Inflammatory macrophage treated with lipopolysaccharide for 4 hours (primary cell): ENCODE results near the gene PARD6G.
"Not testable (repeated sequence)": the region's sequence is repeated elsewhere in the genome, so short reads cannot be mapped to it uniquely, and the experiment has no call there.

Experiments
- DNase-seq: peaks from one replicate; pipeline ENCODE4 v3.0.0-alpha.2; 2020

PARD6G gene

GRCh38 chr18:80170395-80171053 lies 76.8 kb downstream of the PARD6G start:
- DNase-seq: no peak

- DNase-seq: no peak
Measured at GRCh38 chr18:80169607-80170006, 77.7 kb downstream of the PARD6G start.

- no peak for DNase-seq
Measured at GRCh38 chr18:80168982-80169381, 78.3 kb downstream of the PARD6G start.

GRCh38 chr18:80168346-80168745 lies 79.0 kb downstream of the PARD6G start:
- no peak for DNase-seq

GRCh38 chr18:80167931-80168330 lies 79.4 kb downstream of the PARD6G start:
- no peak for DNase-seq

- no peak for DNase-seq
Measured at GRCh38 chr18:80167331-80167730, 80.0 kb downstream of the PARD6G start.

- DNase-seq: no peak
Measured at GRCh38 chr18:80166725-80167124, 80.6 kb downstream of the PARD6G start.

- no peak for DNase-seq
Measured at GRCh38 chr18:80166240-80166639, 81.1 kb downstream of the PARD6G start.

- not testable (repeated sequence) for DNase-seq
Measured at GRCh38 chr18:80164727-80165355, 82.5 kb downstream of the PARD6G start.

GRCh38 chr18:80163183-80163582 lies 84.1 kb downstream of the PARD6G start:
- DNase-seq: no peak

GRCh38 chr18:80161781-80162417 lies 85.4 kb downstream of the PARD6G start:
- no peak for DNase-seq

GRCh38 chr18:80159713-80160636 lies 87.3 kb downstream of the PARD6G start:
- peak; percentile 17 for DNase-seq

- DNase-seq: no peak
Measured at GRCh38 chr18:80158365-80158764, 88.9 kb downstream of the PARD6G start.

- DNase-seq: peak; percentile 72
Measured at GRCh38 chr18:80157708-80158343, 89.5 kb downstream of the PARD6G start.

- peak; percentile 8 for DNase-seq
Measured at GRCh38 chr18:80154293-80154692, 93.0 kb downstream of the PARD6G start.

- DNase-seq: no peak
Measured at GRCh38 chr18:80149667-80150066, 97.6 kb downstream of the PARD6G start.

GRCh38 chr18:80148326-80149199 lies 98.8 kb downstream of the PARD6G start:
- peak; percentile 69 for DNase-seq

- peak; percentile 80 for DNase-seq
Measured at GRCh38 chr18:80147418-80148325, 99.6 kb downstream of the PARD6G start.

GRCh38 chr18:80147037-80147417 lies 100.3 kb downstream of the PARD6G start:
- DNase-seq: no peak

GRCh38 chr18:80145196-80145804 lies 102.0 kb downstream of the PARD6G start:
- DNase-seq: no peak
